Adrenal gland (tissue), 12 donors: Measurements from ENCODE around the gene CAB39L. TPM values are rescaled to one million over a fixed set of nuclear protein-coding genes. Genes with fewer than 3 reads are reported as not detected.

Source experiments
- DNase-seq, 7 donors: peaks; one replicate each; pipeline ENCODE4 v3.0.0-alpha.2; 2019 to 2020
- H3K27ac ChIP-seq, 5 donors: fragments of 200-600 bp; sonication (generic) in 4 of 5; 1 replicate in 3 of 5; 2 replicates in 2 of 5; pipeline versions ENCODE4 v1.5.1 to v1.8.0; 2016 to 2020; ENCODE audit warnings: mild to moderate bottlenecking in 1 of 5
- H3K27me3 ChIP-seq: fragments of 200-600 bp; 2 replicates; pipeline ENCODE4 v1.8.0; 2021
- H3K36me3 ChIP-seq, 2 donors: fragments of 200-600 bp; replicated peaks in 1 of 2; 1 replicate in 1 of 2; 2 replicates in 1 of 2; pipeline versions ENCODE4 v1.5.1 to v1.8.0; 2018 to 2022
- H3K4me1 ChIP-seq, 2 donors: fragments of 200-600 bp; replicated peaks in 1 of 2; 1 replicate in 1 of 2; 2 replicates in 1 of 2; pipeline versions ENCODE4 v1.5.1 to v1.8.0; 2018 to 2021
- H3K4me3 ChIP-seq, 4 donors: fragments of 200-600 bp; sonication (generic) in 3 of 4; one replicate each; pipeline ENCODE4 v1.5.1; 2016 to 2018
- H3K9me3 ChIP-seq, 3 donors: fragments of 200-600 bp; sonication (generic) in 1 of 3; replicated peaks in 1 of 3; 1 replicate in 2 of 3; 2 replicates in 1 of 3; pipeline versions ENCODE4 v1.5.1 to v1.8.0; 2016 to 2021
- POLR2A ChIP-seq, 2 donors: fragments of 450-650 bp; IDR thresholded peaks; one replicate each; pipeline ENCODE4 v1.6.1; 2017; ENCODE audit warnings: antibody characterized with exemption in 2 of 2, mild to moderate bottlenecking in 2 of 2, moderate library complexity in 1 of 2
- WGBS, 4 donors: extraction: QIAGEN DNeasy Blood & Tissue Kit in 2 of 4; methylation state at CpG; one replicate each; pipeline versions ENCODE4 v1.1.5 to v1.1.7; 2013 to 2017; 5-methylcytosine and 5-hydroxymethylcytosine counted together
- intact Hi-C, 2 donors: fragments of 100-400 bp; cut with DNase I; formaldehyde crosslinking; loops; one replicate each; pipeline versions ENCODE4 v1.14.1 to v1.15.0; 2022 to 2023
- polyA plus RNA-seq, 3 donors: library from polyadenylated mRNA; stranded (reverse); fragments of 200-250 nt in 2 of 3; fragments of 350-450 nt in 1 of 3; fragmentation: Illumina TruSeq in 1 of 3; extraction: RNeasy Lipid Tissue Mini Kit (QIAGEN cat#74804) in 1 of 3; gene quantifications; one replicate each; pipeline ENCODE4 v1.2.3, GENCODE V29; 2013 to 2014
- total RNA-seq, 9 donors: library from RNA; depleted of rRNA in 4 of 9; stranded (reverse); fragments of >200 nt in 4 of 9; fragments of 120-200 nt in 1 of 9; fragmentation: NEBNext Ultra II Directional in 1 of 9; extraction: Animal tissue kit (Norgen Biotek cat#: 25700) in 1 of 9; gene quantifications; one replicate each; pipeline versions ENCODE4 v1.1.0 to v1.2.4, GENCODE V29; 2013 to 2023
- TF ChIP-seq, protein P1 (sequence below), 6 experiments: fragments of 450-650 bp in 4 of 6; fragments of 200-600 bp in 2 of 6; sonication (generic) in 1 of 6; IDR thresholded peaks; 1 replicate in 5 of 6; 2 replicates in 1 of 6; pipeline versions ENCODE4 v1.5.1 to v1.8.0; 2016 to 2021; ENCODE audit warnings: antibody characterized with exemption in 6 of 6, mild to moderate bottlenecking in 2 of 6, moderate library complexity in 1 of 6
- donor health status: healthy with polysubstance abuse.
- donor health status: Bipolar disorder and iron deficiency.
- donor health status: DM: yes; HTN: yes; CAD: no.
- donor health status: DM: no; HTN: no; CAD: no.
- donor health status: DM: no; HTN: no; CAD: no.
- donor health status: DM: yes; HTN: yes; CAD: no.

Gene CAB39L
- total and polyA plus RNA-seq, 12 donors: 17.8 to 115 (median 47.8) TPM

DNA sequence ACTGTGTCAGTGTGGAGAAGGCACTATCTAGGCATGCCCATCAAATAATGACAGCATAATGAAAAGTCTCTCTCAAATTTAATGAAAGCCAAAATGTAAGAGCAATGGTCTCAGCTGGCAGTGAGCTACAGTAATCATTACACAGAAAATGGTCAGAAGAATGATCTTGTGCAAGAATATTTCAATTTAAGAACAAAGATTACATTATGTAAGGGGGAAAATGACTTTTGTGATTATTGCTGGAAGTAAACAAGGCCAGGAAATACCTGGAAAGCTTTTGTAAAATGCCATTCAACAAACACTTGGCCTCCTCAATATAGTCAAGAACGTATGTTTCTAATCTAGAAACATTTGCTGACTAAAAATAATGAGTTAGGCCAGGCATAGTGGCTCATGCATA lies 89.1 kb downstream of the CAB39L start:
- intact Hi-C loops: no loop called here
- H3K27ac ChIP-seq: no peak overlapping the region
- DNase-seq: no peak
- 89 to 100% (median 93%) methylated on average over 1 of the region's 1 CpG for WGBS, 4 donors
- H3K27me3 ChIP-seq: no peaks in the 10 kb centered on the region
- no peaks in the 10 kb centered on the region for H3K9me3 ChIP-seq
- TF ChIP-seq POLR2A (IDR thresholded peaks at IDR 0.05): no peak
- TF ChIP-seq, protein P1, sequence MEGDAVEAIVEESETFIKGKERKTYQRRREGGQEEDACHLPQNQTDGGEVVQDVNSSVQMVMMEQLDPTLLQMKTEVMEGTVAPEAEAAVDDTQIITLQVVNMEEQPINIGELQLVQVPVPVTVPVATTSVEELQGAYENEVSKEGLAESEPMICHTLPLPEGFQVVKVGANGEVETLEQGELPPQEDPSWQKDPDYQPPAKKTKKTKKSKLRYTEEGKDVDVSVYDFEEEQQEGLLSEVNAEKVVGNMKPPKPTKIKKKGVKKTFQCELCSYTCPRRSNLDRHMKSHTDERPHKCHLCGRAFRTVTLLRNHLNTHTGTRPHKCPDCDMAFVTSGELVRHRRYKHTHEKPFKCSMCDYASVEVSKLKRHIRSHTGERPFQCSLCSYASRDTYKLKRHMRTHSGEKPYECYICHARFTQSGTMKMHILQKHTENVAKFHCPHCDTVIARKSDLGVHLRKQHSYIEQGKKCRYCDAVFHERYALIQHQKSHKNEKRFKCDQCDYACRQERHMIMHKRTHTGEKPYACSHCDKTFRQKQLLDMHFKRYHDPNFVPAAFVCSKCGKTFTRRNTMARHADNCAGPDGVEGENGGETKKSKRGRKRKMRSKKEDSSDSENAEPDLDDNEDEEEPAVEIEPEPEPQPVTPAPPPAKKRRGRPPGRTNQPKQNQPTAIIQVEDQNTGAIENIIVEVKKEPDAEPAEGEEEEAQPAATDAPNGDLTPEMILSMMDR (IDR thresholded peaks at IDR 0.05): no peak
- H3K4me3 ChIP-seq: no peak overlapping the region
- H3K4me1 ChIP-seq: peaks cover 0 to 7% of the 10 kb centered on the region in 2 donors
- peaks cover 0 to 14% of the 10 kb centered on the region in 2 donors for H3K36me3 ChIP-seq

DNA sequence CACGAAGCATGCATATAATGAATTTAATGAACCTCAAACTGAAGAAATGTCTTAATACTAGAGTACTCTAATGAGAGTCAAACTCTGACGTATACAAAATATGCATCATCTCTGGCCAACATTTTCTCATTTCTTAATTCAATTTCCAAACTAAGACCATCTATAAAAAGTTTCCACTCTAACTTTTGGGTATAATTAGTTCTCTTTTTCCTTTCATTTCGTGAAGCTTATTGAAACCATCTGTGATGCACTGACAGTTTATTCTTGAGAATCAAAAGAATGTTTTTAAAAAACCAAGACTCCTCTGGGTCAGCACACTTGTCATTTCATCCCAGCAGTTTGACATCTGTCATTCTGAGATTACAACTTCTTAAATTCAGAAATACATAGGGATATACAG lies 90.0 kb downstream of the CAB39L start:
- no peaks in the 10 kb centered on the region for H3K9me3 ChIP-seq
- no peak for TF ChIP-seq POLR2A (IDR thresholded peaks at IDR 0.05)
- TF ChIP-seq, protein P1 (IDR thresholded peaks at IDR 0.05): no peak
- H3K36me3 ChIP-seq: peaks cover 0 to 14% of the 10 kb centered on the region in 2 donors
- H3K4me3 ChIP-seq: no peak overlapping the region
- intact Hi-C loops: no loop called here
- H3K4me1 ChIP-seq: peaks cover 0 to 11% of the 10 kb centered on the region in 2 donors
- H3K27ac ChIP-seq: no peak overlapping the region
- DNase-seq: no peak
- no peaks in the 10 kb centered on the region for H3K27me3 ChIP-seq
- WGBS, 4 donors: 82 to 95% (median 89%) methylated on average over 3 of the region's 3 CpGs

DNA sequence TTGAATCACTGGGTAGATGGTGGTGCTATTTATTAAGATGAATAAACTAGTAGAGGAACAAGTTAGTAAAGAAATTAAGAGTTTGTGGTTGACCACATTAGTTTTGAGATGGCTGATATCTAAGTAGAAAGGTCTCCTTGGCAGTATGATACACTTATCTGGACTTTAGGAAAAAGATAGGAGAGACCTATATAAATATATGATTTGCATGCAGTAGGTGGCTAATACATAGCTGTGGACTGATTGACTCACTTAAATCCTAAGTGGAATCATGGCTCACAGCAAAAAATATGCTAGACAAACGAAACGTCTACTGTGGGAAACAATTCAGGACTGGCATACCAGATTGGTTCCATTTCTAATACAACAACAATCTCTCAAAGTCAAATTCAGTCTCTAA lies 92.0 kb downstream of the CAB39L start:
- intact Hi-C loops: no loop called here
- Histone ChIP-seq H3K4me3 (no peak overlapping the region), H3K27me3 (no peaks in the 10 kb centered on the region), H3K27ac (no peak overlapping the region), H3K4me1 (peaks cover 4 to 18% of the 10 kb centered on the region in 2 donors), H3K9me3 (no peaks in the 10 kb centered on the region), H3K36me3 (peaks cover 0 to 6% of the 10 kb centered on the region in 2 donors)
- no peak for DNase-seq
- TF ChIP-seq, protein P1 (IDR thresholded peaks at IDR 0.05): no peak
- no peak for TF ChIP-seq POLR2A (IDR thresholded peaks at IDR 0.05)
- 82 to 93% (median 88%) methylated on average over 2 of the region's 2 CpGs for WGBS, 4 donors

DNA sequence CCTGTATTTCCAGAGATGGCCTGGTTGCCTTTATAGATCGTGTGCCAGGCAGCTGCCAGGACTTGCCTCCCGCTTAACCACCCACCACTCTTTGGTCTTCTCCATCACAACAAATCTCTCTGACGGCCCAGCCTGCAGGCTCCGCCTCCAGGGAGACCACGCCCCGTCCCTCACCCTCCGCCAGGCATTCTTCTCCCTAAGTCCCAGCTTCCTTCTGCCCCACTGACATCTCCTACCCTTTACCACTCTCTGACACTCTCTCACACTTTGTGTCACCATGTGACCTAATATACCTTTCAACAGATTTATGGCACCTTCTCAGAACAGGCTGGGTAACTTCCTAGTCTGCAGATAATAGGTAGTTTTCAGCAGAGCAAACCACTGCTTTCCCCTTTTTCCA lies 95.1 kb downstream of the CAB39L start:
- TF ChIP-seq, protein P1 (IDR thresholded peaks at IDR 0.05): no peak
- no peak for TF ChIP-seq POLR2A (IDR thresholded peaks at IDR 0.05)
- H3K36me3 ChIP-seq: peaks cover 0 to 6% of the 10 kb centered on the region in 2 donors
- H3K9me3 ChIP-seq: no peaks in the 10 kb centered on the region
- no peak overlapping the region for H3K27ac ChIP-seq
- WGBS, 4 donors: 80 to 86% (median 83%) methylated on average over 7 of the region's 7 CpGs
- DNase-seq: no peak
- no peak overlapping the region for H3K4me3 ChIP-seq
- peaks cover 7 to 21% of the 10 kb centered on the region in 2 donors for H3K4me1 ChIP-seq
- H3K27me3 ChIP-seq: no peaks in the 10 kb centered on the region
- intact Hi-C loops: no loop called here
